IPS DF 19.7 (cell line): Measurements from ENCODE around the gene TINAGL1.
"Not testable (repeated sequence)": the region's sequence is repeated elsewhere in the genome, so short reads cannot be mapped to it uniquely, and the experiment has no call there.

Source experiments
- DNase-seq: peaks from one replicate; pipeline ENCODE4 v3.0.0-alpha.2; 2013; ENCODE audit warnings: low read depth, low spot score

Gene TINAGL1

GRCh38 chr1:31583995-31584868, 7.9 kb downstream of the TINAGL1 start:
- no peak for DNase-seq

GRCh38 chr1:31584869-31585735, 8.8 kb downstream of the TINAGL1 start:
- no peak for DNase-seq

DNA sequence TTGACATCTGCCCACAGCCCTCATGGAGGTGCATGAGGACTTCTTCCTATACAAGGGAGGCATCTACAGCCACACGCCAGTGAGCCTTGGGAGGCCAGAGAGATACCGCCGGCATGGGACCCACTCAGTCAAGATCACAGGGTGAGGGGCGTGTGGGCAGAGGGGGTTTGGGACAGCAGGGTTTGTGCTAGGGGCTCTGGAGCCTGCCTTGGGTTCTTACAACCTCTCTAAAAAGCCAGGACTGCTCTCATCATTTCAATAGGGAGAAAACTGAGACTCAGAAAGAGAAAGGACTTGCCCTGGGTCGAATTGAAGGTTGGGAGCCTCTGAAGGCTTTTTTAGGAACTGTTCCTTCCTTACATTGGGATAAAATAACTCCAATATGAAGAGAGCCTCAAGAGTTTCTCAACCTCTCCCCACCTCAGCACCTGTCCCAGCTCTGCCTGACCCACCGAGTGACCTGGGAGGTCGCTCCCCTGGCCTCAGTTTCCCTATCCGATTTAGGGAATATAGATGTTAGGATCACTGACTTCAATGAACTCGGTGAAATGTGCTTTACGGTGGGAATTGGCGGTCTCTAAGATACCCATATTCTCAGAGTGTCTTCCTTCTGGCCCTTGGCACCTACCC, 9.5 kb downstream of the TINAGL1 start:
- DNase-seq, result no peak

- DNase-seq, result no peak
These were observed 10.3 kb downstream of the TINAGL1 start for GRCh38 chr1:31586376-31587327.

DNA sequence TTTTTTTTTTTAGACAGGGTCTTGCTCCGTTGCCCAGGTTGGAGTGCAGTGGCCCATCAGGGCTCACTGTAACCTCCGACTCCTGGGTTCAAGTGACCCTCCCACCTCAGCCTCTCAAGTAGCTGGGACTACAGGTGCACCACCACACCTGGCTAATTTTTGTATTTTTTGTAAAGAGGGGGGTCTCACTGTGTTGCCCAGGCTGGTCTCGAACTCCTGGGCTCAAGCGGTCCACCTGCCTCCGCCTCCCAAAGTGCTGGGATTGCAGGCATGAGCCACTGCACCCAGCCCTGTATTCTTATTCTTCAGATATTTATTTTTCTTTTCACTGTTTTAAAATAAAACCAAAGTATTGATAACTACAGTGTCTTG, 11.0 kb downstream of the TINAGL1 start:
- DNase-seq, result not testable (repeated sequence)

GRCh38 chr1:31587720-31588423, 11.6 kb downstream of the TINAGL1 start:
- no peak for DNase-seq

DNA sequence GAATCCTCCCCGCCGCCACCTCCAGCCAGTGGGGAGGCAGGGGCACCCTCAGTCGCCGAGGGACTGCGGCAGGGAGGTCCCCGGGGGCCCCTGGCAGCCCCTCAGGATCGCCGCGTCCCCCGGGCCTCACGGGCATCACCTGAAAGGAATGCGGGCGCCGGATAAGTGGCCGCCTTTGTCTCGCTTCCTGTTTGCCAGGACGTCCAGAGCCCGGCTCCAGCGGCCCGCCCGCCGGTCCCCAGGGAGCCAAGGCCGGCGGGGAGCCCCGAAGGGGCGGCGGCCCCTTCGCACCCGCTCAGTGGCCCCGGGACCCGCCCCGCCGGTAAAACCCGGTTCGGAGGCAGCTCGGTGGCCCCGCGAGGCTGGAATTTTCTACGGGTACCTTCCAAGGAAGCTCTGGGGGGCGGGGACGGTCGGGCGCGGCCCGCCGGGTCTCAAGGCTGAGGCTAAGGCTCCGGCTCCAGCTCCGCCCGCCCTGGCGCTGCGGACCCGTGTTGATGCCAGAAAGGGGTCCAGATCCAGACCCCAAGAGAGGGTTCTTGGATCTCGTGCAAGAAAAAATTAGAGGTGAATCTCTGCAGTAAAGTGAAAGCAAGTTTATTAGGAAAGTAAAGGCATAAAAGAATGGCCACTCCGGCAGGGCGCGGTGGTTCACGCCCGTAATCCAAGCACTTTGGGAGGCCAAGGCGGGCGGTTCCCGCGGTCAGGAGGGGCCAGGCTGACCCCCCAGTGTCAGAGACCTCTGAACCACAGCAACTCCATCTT, 12.6 kb downstream of the TINAGL1 start:
- no peak for DNase-seq

- no peak for DNase-seq
These were observed 15.2 kb downstream of the TINAGL1 start for GRCh38 chr1:31591425-31592093.

- no peak for DNase-seq
These were observed 15.8 kb downstream of the TINAGL1 start for GRCh38 chr1:31592132-31592531.

- DNase-seq, result no peak
These were observed 16.9 kb downstream of the TINAGL1 start for GRCh38 chr1:31593136-31593665.

DNA sequence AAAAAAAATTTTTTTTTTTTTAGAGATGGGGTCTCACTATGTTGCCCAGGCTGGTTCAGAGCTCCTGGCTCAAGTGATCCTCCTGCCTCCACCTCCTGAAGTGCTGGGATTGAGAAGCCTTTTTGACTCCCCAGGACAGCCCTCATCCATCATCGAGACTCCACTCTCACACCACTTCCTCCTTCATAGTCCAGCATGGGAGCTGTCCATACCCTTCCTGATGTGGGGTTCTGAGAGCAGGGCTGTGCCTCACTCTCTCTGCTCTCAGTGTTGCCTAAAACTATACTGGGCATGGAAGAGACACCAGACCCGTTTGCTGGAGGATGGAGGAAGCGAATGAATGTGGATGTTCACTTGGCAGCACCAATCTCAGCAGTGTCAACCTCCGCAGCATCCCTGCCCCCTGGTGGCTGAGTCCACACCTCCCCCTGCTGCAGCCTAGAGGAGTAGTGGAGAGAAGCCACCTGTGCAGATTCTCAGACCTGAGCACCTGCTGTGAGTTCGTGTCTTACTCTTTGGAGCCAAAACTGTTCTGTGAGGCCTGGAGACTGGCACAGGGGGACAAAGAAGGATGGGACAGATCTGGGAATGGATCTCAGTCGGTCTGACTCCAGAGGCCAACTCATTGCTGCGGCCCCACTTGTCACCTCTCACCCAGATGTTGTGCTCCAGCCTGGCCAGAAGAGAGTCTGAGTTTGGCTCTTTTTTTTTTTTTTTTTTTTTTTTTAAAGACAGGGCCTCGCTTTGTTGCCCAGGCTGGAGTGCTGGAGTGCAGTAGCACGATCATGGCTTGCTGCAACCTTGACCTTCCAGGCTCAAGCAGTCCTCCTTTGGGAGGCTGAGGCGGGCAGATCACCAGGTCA, 17.7 kb downstream of the TINAGL1 start:
- DNase-seq, result no peak

GRCh38 chr1:31595836-31596736, 19.8 kb downstream of the TINAGL1 start:
- DNase-seq, result no peak

DNA sequence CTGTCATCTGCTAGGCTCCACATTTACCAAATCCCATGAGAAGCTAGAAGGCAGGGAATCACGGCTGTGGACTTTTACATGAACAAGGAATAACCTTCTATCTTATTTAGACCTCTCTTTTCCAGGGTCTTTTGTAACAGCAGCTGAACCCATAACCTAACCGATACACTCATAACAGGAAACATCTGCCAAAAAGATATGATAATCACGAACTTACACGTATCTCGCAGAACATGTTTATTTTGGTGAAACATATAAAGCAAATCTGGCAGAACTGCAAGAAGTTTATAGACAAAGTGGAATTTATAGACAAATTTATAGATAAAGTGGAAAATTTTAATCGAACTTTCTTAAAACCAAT, 20.4 kb downstream of the TINAGL1 start:
- DNase-seq, result no peak

DNA sequence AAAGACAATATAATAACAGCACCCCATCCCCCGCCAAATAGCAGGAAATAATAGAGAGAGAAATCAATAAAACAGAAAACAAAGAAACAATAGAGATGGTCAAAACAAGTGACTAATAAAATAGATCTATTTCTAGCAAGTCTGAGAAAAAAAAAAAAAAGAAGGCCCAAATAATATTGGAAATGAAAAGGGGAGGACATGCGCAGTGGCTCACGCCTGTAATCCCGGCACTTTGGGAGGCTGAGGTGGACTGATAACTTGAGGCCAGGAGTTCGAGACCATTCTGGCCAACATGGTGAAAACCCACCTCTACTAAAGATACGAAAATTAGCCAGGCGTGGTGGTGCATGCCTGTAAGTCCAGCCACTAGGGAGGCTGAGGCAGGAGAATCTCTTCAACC, 22.7 kb downstream of the TINAGL1 start:
- DNase-seq, result no peak

DNA sequence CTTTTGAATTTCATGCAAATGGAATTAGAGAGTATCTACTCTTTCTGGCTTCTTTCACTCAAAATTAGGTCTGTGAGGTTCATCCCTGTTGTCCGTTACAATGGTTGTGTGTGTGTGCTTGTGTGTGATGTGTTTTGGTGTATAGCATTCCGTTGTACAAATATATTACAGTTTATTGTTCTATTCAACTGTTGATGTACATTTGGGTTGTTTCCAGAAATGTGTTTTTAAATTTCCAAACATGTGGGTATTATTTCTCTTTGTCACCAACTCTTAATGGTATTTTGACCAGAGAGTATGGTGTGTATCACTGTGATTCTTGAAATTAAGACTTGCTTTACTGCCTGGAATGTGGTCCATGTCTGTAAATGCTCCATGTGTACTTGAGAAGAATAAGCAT, 24.3 kb downstream of the TINAGL1 start:
- no peak for DNase-seq

GRCh38 chr1:31602081-31602480, 25.8 kb downstream of the TINAGL1 start:
- no peak for DNase-seq

- no peak for DNase-seq
These were observed 29.7 kb downstream of the TINAGL1 start for GRCh38 chr1:31605908-31606427.
